Measurements from ENCODE around the gene EEFSEC.

EEFSEC gene

DNA sequence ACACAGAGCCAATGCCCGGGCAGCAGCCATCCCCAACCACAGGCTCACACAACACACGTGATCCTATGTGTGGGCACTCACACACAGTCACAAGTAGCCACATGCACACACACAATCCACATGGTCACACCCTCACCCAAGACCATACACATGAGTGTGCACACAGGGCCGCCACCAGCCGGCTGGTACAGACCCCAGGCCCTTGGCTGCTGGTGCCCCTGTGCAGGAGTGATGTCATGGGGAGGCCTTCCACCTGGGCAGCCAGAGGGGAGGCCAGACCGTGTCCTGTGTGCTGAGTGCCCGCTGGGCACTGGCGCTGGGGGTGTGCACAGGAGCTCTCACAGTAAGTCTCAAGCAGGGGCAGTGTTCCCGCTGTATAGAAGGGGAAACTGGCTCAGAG is 276.5 kb downstream of the EEFSEC start:
- H3K27ac ChIP-seq = no peak overlapping the region
- no peak for DNase-seq (ENCODE audit: low read depth, low spot score)

DNA sequence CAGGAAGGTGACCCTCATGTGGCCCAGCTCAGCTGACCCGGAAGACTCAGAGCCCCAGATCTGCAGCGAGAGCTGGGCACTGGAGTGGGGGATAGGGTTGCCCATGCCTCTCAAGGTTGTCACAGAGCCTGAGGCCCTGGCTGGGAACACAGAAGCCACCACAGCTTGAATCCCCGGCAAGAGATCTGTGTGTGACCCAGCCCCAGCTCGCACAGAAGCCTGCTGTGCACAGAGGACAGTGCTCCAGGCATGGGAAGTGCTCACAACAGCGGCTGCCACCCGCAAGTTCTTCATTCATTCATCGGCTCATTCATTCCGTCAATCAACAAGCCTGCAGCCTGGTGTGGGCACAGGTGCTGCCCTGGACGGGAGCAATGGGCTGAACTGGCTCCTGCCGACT is 277.0 kb downstream of the EEFSEC start:
- H3K27ac ChIP-seq = no peak overlapping the region
- no peak for DNase-seq (ENCODE audit: low read depth, low spot score)

DNA sequence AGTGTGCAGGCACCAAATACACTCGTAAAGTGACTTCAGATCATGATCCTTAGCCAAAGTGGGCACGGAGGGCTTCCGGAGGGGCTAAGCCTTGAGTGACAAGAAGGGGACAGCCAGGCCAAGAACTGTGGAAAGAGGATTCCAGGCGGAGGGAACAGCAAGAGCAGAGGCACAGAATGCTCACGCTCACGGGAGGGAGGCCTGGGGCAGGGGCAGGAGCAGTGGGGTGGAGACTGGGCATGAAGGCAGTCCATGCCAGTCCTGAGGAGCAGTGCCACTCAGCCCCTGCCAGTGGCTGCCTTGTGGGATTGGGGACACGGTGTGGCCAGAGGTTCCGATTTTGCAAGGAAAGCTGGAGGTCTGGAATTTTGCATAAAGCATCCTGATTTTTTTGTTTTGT is 277.4 kb downstream of the EEFSEC start:
- H3K27ac ChIP-seq = no peak overlapping the region
- no peak for DNase-seq (ENCODE audit: low read depth, low spot score)

DNA sequence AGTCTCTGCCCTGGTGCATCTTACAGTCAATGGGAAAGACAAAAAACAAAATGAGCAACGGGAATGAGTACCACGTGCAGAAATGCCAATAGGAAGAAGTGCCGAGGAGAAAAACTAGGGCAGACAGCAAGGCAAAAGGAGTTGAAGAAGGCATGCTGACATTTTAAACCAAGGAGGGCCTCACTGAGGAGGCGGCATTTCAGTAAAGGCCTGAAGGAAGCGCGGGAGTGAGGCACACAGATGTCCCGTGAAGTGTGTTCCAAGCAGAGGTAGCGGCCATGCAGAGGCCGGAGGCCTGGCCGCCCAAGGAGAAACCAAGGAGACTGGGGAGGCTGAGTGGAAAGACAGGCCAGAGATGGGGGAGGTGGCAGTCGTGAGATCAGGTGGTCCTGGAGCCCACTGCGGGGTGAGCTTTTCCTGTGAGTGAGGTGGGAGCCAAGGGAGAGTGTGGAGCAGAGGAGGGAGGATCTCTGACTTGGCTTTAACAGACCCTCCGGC is 278.6 kb downstream of the EEFSEC start:
- no peak overlapping the region for H3K27ac ChIP-seq
- DNase-seq (ENCODE audit: low read depth, low spot score) = no peak

DNA sequence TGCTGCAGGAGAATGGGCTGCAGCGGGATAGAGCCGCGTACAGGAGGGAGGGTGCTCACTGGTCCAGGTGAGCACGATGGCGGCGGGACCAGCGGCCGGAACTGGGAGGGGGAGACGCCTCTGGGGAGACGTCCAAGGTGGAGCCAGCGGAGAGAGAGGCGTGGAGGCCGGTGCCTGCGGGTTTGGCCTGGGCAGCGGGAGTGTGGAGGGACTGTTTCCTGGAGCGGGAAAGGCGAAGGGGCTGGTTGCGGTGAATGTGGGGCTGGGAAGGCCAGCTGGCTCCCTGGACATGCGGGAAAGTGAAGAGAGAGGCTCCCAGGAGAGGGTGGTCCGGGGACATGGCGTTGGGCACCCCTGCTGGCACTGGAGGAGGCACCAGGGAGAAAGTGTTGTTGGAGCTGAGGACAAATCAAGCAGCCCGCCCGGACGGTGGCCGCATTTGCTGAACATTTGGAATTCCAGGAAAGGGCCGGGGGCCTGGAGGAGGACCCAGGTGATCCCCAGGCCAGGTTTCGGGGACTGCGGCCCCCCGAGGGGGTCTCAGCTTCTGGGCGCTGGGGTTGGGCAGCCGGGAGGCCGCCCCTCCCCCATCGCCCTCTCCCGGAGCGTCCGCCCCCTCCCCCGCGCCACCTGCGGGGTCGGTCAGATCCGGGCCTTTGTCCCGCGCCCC is 279.2 kb downstream of the EEFSEC start:
- DNase-seq (ENCODE audit: low read depth, low spot score) = no peak
- no peak overlapping the region for H3K27ac ChIP-seq

DNA sequence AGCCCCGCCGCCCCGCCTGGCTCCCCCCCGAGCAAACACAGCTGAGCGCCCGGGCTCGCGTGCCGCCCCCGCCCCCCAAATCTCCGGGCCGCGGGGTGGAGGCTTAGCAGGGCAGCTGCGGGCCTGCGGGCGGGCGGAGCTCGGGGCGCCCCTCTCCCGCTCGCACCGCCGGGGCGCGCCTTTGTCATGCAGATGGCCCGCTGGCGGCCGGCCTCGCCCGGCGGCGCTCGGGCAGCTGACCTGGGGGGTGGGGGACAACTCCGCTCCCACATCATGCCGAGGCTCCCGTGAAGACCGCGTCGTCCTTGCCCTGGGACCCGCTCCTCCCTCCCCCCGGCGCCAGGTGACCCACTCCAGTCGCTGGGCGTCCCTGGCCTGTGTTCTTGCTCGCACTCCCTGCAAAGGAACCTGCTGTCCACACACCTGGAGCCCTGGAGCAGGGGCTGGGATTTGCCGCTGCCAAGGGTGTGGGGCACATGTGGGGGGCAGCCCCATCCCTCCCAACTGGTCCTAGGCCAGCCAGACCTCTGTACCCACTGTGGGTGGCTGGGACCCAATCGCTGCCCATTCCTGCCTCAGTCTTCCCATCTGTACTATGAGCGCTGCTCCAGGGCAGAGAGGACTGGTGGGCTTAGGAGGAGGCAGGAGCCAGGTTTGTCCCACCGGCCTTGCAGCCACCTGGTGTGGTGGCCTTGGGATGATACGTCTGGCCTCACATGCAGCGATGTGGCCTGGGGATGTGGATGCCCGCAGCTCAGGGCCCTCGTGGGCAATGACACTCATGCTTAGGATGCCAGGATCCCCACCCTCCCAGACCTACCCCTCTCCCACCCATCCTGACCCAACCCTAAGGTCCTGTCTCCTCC is 279.9 kb downstream of the EEFSEC start:
- no peak for DNase-seq (ENCODE audit: low read depth, low spot score)

DNA sequence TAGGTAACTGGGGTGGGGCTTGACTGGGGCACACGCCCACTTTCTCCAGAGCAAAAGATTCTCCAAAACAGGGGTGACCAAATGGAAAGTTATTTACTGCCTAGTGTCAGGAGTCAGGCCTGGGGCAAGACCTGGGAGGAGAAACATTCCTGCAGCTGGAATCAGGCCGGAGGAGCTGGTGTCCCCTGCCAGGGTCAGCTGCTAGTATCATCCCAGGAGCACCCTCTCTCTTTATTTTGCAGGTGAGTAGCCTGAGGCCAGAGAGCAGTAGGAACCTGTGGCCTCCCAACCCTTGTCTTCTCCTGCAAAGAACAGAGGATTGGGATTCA is 280.5 kb downstream of the EEFSEC start:
- DNase-seq (ENCODE audit: low read depth, low spot score) = no peak

More for the DNA sequence above, 279.9 kb downstream of the EEFSEC start:
- no peak overlapping the region for H3K27ac ChIP-seq

DNA sequence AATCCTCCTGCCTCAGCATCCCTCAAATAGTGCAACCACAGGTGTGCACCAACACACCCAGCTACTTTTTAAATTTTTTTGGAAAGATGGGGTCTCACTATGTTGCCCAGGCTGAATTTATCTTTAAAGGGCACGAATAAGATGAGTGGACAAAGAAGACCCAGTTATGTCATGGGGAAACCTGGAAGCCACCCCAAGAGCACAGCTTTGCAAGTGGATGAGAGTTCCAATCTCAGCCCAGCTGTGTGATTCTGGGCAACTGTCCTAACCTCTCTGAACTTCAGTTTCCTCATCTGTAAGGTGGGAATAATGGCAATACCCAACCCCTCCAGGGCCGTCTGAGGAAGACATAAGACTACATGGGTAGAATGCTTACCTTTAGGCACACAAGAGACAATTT is 281.2 kb downstream of the EEFSEC start:
- no peak for DNase-seq (ENCODE audit: low read depth, low spot score)
- H3K27ac ChIP-seq = no peak overlapping the region

More for the DNA sequence above, 280.5 kb downstream of the EEFSEC start:
- no peak overlapping the region for H3K27ac ChIP-seq

DNA sequence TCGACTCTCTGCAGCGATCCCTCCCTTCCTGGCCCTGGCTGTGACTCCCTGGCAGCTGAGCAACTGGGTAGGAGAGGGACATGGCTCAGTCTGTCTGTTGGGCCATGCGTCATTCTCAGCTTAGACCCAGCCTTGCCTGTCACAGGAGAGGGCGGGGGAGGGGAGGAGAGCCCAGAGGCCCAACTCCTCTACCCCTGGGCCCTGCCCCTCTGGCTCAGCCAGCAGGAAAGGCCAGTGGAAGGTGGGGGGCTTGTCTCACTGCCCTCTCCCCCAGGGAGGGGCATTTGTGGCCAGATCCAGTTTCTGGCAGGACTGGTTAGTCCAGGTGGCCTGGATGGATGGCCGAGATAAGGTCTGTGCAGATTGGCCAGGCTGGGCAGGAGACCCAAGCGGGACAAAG is 281.8 kb downstream of the EEFSEC start:
- H3K27ac ChIP-seq = no peak overlapping the region
- no peak for DNase-seq (ENCODE audit: low read depth, low spot score)

DNA sequence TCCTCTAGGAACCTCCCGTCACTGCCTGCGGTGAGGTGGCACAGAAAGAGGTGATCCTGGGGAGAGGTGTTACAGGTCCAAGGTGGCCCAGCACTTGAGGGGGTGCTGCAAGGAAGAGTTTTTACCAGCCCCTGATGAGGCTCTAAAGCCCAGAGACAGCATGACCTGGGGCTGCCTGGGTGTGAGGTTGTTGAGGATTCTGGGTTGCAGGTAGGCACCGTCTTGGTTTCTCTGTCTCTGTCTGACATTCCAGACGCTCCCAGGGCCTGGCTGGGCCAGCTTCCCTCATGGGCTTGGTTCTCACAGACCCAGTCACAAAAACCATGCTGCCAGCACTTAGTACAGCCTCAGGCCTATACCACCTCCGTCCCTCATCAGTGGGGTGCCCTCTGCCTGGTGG is 282.3 kb downstream of the EEFSEC start:
- no peak for DNase-seq (ENCODE audit: low read depth, low spot score)
- no peak overlapping the region for H3K27ac ChIP-seq

DNA sequence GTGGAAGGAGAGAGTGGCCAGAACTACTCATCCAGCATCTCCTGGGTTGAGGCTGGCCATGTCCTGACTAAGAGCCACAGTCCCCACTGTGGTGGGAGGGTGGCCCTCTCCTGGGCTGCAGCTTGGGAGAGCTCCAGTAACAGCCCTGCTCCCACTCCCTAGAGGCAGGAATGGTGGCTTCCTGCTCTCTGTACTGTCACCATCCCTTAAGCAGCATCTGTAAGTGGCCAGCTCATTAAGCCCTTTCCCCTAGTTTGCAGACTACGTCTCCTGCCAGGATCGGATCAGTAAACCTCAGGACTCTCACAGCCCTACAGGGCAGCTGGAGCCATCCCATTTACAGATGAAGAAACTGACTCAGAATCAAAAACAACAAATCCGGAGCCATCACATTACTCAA is 282.9 kb downstream of the EEFSEC start:
- H3K27ac ChIP-seq = no peak overlapping the region
- DNase-seq (ENCODE audit: low read depth, low spot score) = no peak

DNA sequence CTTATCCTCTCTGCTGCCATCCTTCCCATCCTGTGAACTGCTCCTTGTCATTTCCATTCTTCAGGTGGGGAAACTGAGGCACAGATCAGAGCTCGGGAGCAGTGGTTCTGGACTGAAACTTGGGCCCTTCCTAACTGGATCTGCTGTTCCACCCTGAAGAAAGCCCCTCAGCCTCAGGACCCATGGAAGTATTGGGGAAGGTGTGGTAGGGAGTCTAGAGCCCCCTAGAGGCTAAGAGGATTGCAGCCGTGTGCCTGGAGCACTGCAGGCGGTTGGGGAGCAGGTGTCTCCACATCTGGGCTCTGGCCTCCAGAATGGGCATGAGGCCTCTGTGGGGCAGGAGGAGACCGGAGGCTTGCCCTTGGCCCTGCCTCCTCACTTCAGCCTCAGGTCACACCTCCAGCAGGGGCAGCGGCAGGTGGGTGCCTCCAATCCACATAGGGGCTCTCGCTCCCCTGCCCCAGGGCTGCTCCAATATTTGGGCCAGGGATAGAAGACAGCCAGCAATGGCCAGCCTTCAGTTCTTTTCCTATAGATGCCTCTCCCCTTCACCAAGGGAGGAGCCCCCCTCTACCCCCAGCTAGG is 285.3 kb downstream of the EEFSEC start:
- DNase-seq (ENCODE audit: low read depth, low spot score) = no peak
- H3K27ac ChIP-seq = no peak overlapping the region

DNA sequence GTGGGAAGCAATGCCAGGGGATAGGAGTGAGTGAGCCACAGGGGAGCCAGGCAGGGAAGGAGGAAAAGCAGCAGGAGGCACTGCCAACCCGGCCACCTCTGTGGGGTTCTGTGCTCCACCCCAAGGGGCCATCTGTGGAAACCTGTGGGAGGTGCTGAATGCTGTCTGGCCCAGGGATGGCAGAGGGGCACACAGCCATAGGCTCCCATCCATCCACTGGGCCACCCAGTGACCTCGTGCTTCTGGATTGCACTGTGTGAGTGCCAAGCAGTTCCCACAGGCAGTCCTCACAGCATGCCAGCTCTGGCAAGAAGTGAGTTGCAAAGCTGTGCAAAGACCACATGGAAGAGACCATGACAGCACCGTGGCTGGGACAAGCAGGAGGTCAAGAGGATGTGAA is 285.9 kb downstream of the EEFSEC start:
- no peak overlapping the region for H3K27ac ChIP-seq
- DNase-seq (ENCODE audit: low read depth, low spot score) = no peak

DNA sequence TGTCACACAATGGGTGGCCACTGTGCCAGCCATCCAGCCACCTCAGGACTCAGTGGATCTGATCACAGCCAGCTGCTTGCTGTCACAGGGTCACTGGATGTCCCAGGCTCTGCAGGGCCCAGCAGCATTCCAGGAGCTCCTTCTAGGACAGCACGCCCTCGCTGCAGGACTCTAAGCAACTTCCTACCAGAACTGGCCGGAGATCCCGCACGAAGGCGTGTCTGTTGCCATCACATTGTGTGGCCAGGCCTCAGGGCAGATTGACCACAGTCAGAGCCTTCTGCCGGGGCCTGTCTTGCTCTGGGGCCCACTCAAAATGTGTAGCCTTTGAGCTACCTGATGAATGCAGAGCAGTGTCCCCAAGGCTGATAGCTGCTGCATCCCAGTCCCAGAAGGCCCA is 288.8 kb downstream of the EEFSEC start:
- H3K27ac ChIP-seq = no peak overlapping the region
- no peak for DNase-seq (ENCODE audit: low read depth, low spot score)

DNA sequence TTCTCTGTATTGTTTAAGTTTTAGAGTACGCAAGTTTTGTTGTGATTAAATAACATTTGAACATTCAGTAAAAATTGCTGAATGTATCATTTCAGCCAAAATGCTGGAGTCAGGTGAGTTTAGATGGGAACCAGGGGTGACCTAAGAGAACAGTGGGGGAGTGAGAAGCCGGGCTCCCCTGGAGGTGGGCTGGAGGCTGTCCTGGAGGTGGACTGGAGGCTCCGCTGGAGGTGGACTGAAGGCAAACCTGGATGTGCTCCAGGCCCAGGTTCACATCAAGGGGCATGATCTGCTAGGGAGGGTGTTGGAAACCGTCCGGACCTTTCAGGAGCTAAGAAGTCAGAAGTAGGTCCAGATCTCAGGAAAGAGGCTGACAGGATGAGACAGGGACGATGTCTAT is 289.7 kb downstream of the EEFSEC start:
- no peak overlapping the region for H3K27ac ChIP-seq
- no peak for DNase-seq (ENCODE audit: low read depth, low spot score)

DNA sequence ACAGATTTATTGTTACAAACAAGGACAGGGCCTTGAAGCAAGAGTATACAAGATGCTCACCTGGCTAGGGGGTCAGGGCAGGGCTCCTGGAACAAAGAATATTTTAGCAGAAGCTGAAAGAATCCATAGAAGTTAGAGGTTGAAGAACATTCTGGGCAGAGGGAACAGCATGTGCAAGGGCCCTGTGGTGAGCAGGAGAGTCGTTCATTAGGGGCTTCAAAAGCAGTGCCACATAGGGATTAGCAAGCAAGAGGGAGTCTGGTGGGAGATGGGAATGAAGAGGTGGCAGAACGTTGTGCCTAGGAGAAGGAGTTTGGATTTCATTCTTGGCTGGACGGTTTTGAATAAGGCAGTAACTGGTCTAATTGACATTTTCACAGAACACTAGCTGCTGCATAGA is 290.5 kb downstream of the EEFSEC start:
- no peak for DNase-seq (ENCODE audit: low read depth, low spot score)
- H3K27ac ChIP-seq = no peak overlapping the region

DNA sequence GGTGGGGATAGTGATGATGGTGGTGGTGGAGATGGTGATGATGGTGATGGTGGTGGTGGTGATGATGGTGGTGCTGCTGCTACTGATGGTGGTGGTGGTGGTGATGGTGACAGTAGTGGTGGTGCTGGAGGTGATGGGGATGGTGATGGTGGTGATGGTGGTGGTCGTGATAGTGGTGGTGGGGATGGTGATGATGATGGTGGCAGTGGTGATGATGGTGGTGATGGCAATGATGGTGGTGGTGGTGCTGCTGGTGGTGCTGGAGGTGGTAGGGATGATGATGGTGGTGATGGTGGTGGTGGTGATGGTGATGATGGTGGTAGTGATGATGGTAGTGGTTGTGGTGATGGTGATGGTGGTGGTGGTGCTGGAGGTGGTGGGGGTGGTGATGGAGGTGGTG is 292.1 kb downstream of the EEFSEC start:
- DNase-seq (ENCODE audit: low read depth, low spot score) = no peak
- H3K27ac ChIP-seq = no peak overlapping the region

DNA sequence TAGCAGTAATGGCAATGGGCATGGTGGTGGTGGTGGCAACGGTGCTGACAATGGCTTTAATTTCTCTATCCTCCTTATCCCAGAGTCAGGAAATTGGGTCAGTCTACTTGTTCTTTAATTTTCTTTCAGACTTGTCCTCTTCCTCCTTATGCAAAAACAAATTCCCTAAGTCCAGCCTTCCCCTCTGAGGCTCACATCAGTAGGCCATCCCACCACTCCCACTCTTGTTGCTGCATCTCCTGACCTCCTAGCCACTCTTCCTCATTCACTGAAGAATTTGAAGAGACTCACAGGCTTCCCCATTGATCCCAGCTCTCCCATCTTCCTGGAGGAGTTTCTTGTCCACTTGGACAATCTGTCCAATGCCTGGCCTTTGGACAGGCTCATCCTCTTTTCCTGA is 293.5 kb downstream of the EEFSEC start:
- no peak for DNase-seq (ENCODE audit: low read depth, low spot score)

DNA sequence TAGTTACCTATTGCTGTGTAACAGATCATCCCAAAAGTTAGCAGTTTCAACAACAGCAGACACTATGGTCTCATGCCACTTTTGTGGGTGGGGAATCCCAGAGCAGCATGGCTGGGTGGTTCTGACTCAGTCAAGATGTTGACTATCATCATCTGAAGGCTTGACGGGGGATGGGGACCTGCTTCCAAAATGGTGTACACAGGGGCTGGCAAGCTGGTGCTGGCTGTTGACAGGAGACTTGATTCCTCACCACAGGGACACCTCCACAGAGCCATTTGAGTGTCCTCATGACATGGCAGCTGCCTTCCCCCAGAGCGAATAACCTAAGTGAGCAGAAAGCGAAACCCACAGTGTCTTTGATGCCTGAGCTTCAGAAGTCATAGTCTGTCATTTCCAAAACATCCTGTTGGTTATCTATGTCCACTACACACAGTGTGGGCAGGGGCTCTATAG is 294.3 kb downstream of the EEFSEC start:
- no peak for DNase-seq (ENCODE audit: low read depth, low spot score)
- H3K27ac ChIP-seq = no peak overlapping the region

More for the DNA sequence above, 293.5 kb downstream of the EEFSEC start:
- no peak overlapping the region for H3K27ac ChIP-seq

DNA sequence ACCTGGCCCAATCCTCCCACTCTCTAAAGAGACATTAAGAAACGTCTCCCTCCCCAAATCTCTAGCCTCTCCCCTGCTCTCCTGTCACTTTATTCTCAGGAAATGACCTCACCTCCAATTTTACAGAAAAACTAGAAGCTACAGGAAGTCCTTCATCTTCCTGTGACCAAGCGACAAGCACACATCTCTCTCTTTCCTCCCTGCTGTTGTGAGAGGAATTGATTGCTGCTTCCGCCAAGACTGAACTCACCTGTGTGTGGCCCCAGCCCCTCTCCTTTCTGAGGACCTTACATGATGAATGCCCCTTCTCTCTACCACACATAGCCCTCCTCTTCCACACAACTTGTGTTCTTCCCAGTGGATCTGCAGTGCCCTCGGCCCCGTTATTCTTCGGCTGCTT is 295.2 kb downstream of the EEFSEC start:
- no peak for DNase-seq (ENCODE audit: low read depth, low spot score)
- no peak overlapping the region for H3K27ac ChIP-seq

DNA sequence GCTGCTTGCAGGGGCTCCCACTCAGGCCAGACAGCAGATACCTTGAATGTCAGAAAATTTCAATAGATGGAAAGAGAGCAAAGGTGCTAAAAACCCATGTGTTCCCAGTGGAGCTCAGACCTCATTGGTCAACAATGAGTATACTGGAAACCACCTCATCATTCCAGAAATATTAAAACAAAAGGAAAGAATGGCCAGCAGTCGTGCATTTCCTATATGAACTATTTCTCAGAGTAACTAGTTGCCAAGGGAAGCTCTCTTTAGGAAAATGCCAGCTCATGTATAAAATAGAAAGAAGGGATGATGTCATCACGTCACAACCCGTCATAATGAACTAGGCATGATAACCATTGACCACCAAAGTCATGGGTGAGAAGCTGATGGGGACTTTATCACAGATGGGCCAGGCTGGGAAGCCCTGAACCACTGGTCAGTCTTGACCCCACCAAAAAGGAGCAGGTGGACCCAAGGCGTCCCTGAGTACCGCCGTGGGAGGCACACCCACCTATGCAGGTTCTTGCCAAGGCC is 295.9 kb downstream of the EEFSEC start:
- H3K27ac ChIP-seq = no peak overlapping the region
- DNase-seq (ENCODE audit: low read depth, low spot score) = no peak
